HCT116 (cell line): ENCODE data around the gene RPS27. TPM values are rescaled to one million over a fixed set of nuclear protein-coding genes. Genes with fewer than 3 reads are reported as not detected.
"Not testable (repeated sequence)": the region's sequence is repeated elsewhere in the genome, so short reads cannot be mapped to it uniquely, and the experiment has no call there.

Source experiments
- ATAC-seq: fragments of 200-7000 bp; cut with Tn5 transposase; 2 replicates; pipeline ENCODE4 v1.9.1; 2020; ENCODE audit warnings: mild to moderate bottlenecking, moderate library complexity
- BruUV-seq: library from RNA; stranded (reverse); fragments of 400-500 nt; replicated peaks from 2 replicates; lab custom pipeline; 2021; lab: Mats Ljungman, UMichigan
- CTCF ChIA-PET: fragments of 300-600 bp; sonication (Branson Sonifier 250); formaldehyde crosslinking; loops from one replicate; lab custom pipeline; 2021; ENCODE audit warnings: antibody characterized with exemption; lab: Charles Lee
- POLR2A ChIA-PET: fragments of 300-600, 350-600 bp; sonication (Branson Sonifier 250); formaldehyde crosslinking; loops from one replicate; lab custom pipeline; 2021; ENCODE audit warnings: antibody characterized with exemption; lab: Charles Lee
- RAD21 ChIA-PET, 2 experiments: fragments of 300-600 bp; sonication (Branson Sonifier 250); formaldehyde crosslinking; loops; one replicate each; lab custom pipeline; 2023; ENCODE audit warnings: low total read pairs in 2 of 2; ENCODE audit not compliant: uncharacterized antibody in 2 of 2, unreplicated experiment in 2 of 2, low non-redundant PET in 1 of 2; lab: Charles Lee
- DNase-seq: peaks from one replicate; pipeline ENCODE4 v3.0.0-alpha.2; 2010; ENCODE audit warnings: low read depth, low spot score
- H2AFZ ChIP-seq: fragments of 200-600 bp; shearing (Covaris generic), sonication (generic); 2 replicates; pipeline ENCODE4 v1.6.1; 2017; ENCODE audit warnings: low read depth, mixed run types, mixed read lengths, antibody characterized with exemption, low read length; ENCODE audit not compliant: poor library complexity, severe bottlenecking
- H3K27ac ChIP-seq: 2 replicates; pipeline ENCODE4 v1.5.1; 2012; ENCODE audit warnings: low read depth, low read length
- H3K27me3 ChIP-seq: fragments of 200-600 bp; sonication (generic); 2 replicates; pipeline ENCODE4 v1.6.1; 2016; ENCODE audit warnings: mixed run types, low read length, mixed read lengths; ENCODE audit not compliant: insufficient read depth
- H3K36me3 ChIP-seq, 2 experiments: fragments of 200-500 bp in 1 of 2; fragments of 200-600 bp in 1 of 2; sonication (Bioruptor generic) in 1 of 2; sonication (generic) in 1 of 2; 2 replicates each; pipeline versions ENCODE4 v1.5.1 to v1.6.1; 2014 to 2016; ENCODE audit warnings: low read length in 2 of 2, inconsistent platforms in 1 of 2, mixed read lengths in 1 of 2, mixed run types in 1 of 2; ENCODE audit not compliant: insufficient read depth in 2 of 2, control insufficient read depth in 1 of 2
- H3K4me1 ChIP-seq, 2 experiments: fragments of 200-600 bp in 1 of 2; sonication (generic) in 1 of 2; 2 replicates each; pipeline versions ENCODE4 v1.5.1 to v1.6.1; 2012 to 2017; ENCODE audit warnings: low read length in 2 of 2, inconsistent platforms in 1 of 2, mild to moderate bottlenecking in 1 of 2, mixed read lengths in 1 of 2, mixed run types in 1 of 2, moderate library complexity in 1 of 2; ENCODE audit not compliant: insufficient read depth in 2 of 2, control insufficient read depth in 1 of 2
- H3K4me2 ChIP-seq: fragments of 200-600 bp; sonication (generic); 2 replicates; pipeline ENCODE4 v1.6.1; 2017; ENCODE audit warnings: mixed run types, low read length, mixed read lengths
- H3K4me3 ChIP-seq, 2 experiments: fragments of 200-600 bp in 1 of 2; sonication (generic) in 1 of 2; replicated peaks in 1 of 2; 2 replicates each; pipeline ENCODE4 v1.5.1; 2011 to 2016; ENCODE audit warnings: low read length in 2 of 2, control low read depth in 1 of 2, low read depth in 1 of 2, mild to moderate bottlenecking in 1 of 2, mixed read lengths in 1 of 2, mixed run types in 1 of 2
- H3K79me2 ChIP-seq: fragments of 200-600 bp; sonication (generic); 2 replicates; pipeline ENCODE4 v1.6.1; 2017; ENCODE audit warnings: mild to moderate bottlenecking, mixed run types, low read length, moderate library complexity, mixed read lengths; ENCODE audit not compliant: insufficient read depth
- H3K9ac ChIP-seq: fragments of 200-600 bp; sonication (generic); 2 replicates; pipeline ENCODE4 v1.6.1; 2016; ENCODE audit warnings: low read length, mixed read lengths
- H3K9me2 ChIP-seq: fragments of 200-600 bp; sonication (generic), shearing (Covaris generic); 2 replicates; pipeline ENCODE4 v1.6.1; 2017; ENCODE audit warnings: mixed run types, mild to moderate bottlenecking, moderate library complexity; ENCODE audit not compliant: insufficient read depth
- H3K9me3 ChIP-seq, 2 experiments: fragments of 200-500 bp in 1 of 2; fragments of 200-600 bp in 1 of 2; sonication (Bioruptor generic) in 1 of 2; sonication (generic) in 1 of 2; 2 replicates each; pipeline ENCODE4 v1.6.1; 2014 to 2017; ENCODE audit warnings: low read length in 2 of 2, mixed read lengths in 2 of 2, inconsistent platforms in 1 of 2, low read depth in 1 of 2, mild to moderate bottlenecking in 1 of 2, mixed run types in 1 of 2, moderate library complexity in 1 of 2; ENCODE audit not compliant: control insufficient read depth in 1 of 2, insufficient read depth in 1 of 2
- H4K20me1 ChIP-seq: fragments of 200-600 bp; sonication (generic), shearing (Covaris generic); 2 replicates; pipeline ENCODE4 v1.6.1; 2017; ENCODE audit warnings: mixed run types, mild to moderate bottlenecking, moderate library complexity; ENCODE audit not compliant: insufficient read depth
- ZBTB33 ChIP-seq: IDR thresholded peaks from 2 replicates; pipeline ENCODE4 v1.6.1; 2011; ENCODE audit warnings: mild to moderate bottlenecking, low read length, moderate library complexity; ENCODE audit not compliant: insufficient replicate concordance; ENCODE audit errors: extremely low read depth
- intact Hi-C: fragments of 100-400 bp; cut with micrococcal nuclease; formaldehyde crosslinking; loops from 2 replicates; pipeline ENCODE4 v1.10.0; 2022
- microRNA-seq: library from miRNA; unstranded; fragments of <30 nt; microRNA quantifications from one replicate; pipeline ENCODE4, GENCODE V29; 2016; ENCODE audit warnings: borderline number of aligned reads
- total RNA-seq: library from RNA; stranded (reverse); gene quantifications from one replicate; pipeline ENCODE4 v1.2.1, GENCODE V29; 2021; ENCODE audit not compliant: unreplicated experiment

RPS27 gene
- total RNA-seq, 1 experiment from 2014 or later = 1,905 TPM

GRCh38 chr1:154019940-154020339 lies 29.4 kb downstream of the RPS27 start (continued):
- TF ChIP-seq ZBTB33 = no peak

- H3K36me3 ChIP-seq, POLR2A ChIA-PET, H3K27ac ChIP-seq, intact Hi-C loops, H3K4me2 ChIP-seq, H3K9ac ChIP-seq, CTCF ChIA-PET, H3K79me2 ChIP-seq, H4K20me1 ChIP-seq, ATAC-seq, H3K27me3 ChIP-seq, H3K4me3 ChIP-seq, BruUV-seq, H3K9me3 ChIP-seq, RAD21 ChIA-PET, H3K4me1 ChIP-seq, H2AFZ ChIP-seq, H3K9me2 ChIP-seq, DNase-seq: not testable (repeated sequence)
Measured at GRCh38 chr1:154033697-154034096, 43.1 kb downstream of the RPS27 start.

Small RNA genes within 50 kb of the gene (microRNA-seq; reads per million reads assigned to microRNA genes)
- gene MIR6737 = not detected

Other genes with a start within 250 kb of the RPS27 start
- gene SLC27A3, start 215.4 kb upstream of the RPS27 start, total RNA-seq = 14.3 TPM
- 50.2 TPM for gene GATAD2B, start 67.8 kb upstream of the RPS27 start, total RNA-seq
- 70.8 TPM for gene DENND4B, start 44.0 kb upstream of the RPS27 start, total RNA-seq
- gene CRTC2, start 32.1 kb upstream of the RPS27 start, total RNA-seq = 33.8 TPM
- 51.5 TPM for gene SLC39A1, start 27.2 kb upstream of the RPS27 start, total RNA-seq
- 15.3 TPM for gene CREB3L4, start 22.9 kb upstream of the RPS27 start, total RNA-seq
- 123 TPM for gene JTB, start 13.1 kb upstream of the RPS27 start, total RNA-seq
- gene RAB13, start 4.4 kb upstream of the RPS27 start, total RNA-seq = 93.6 TPM
- gene NUP210L, start 164.3 kb downstream of the RPS27 start, total RNA-seq = 0.10 TPM
- 457 TPM for gene TPM3, start 201.3 kb downstream of the RPS27 start, total RNA-seq
- not detected for gene CFAP141, start 215.6 kb downstream of the RPS27 start, total RNA-seq
- 189 TPM for gene UBAP2L, start 230.2 kb downstream of the RPS27 start, total RNA-seq